ENCODE data around the gene FHAD1. TPM values are rescaled to one million over a fixed set of nuclear protein-coding genes. Genes with fewer than 3 reads are reported as not detected.
A peak's percentile ranks its signal among the peaks of the same experiment; 100 is the strongest.

Gene FHAD1
- total and polyA plus RNA-seq, 9 of the 15 experiments (the other 6 are each of a cell fraction or from before 2014, with no cell fraction given): 0.32 to 2.1 (median 1.5) TPM; not detected in 1

DNA sequence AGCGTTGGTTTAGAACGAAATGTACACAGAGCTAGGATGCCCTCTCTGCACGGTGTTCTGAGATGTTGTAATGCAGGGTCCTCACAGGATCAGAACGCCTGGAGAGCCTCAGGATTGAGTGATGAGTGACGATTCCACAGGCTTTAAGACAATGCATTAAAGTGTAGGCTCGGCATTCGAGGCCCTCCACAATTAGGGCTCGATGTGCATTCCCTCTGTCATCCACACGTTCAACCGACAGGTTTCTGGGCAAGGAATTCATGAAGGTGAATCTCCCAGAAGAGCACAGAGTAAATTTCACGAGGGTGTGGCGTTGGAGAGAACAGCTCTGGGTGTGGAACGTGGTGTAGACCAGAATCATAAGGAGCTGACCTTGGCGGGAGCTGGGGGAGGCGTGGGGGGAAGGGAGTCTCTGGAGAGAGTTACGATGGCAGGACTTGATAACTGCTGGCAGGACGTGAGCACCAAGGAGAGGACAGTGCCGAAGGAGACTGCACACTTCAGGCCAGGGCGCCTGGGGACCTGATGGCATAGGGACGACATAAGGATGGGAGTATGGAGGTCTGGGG is 111.6 kb downstream of the FHAD1 start (continued):
- TF ChIP-seq, protein P1, sequence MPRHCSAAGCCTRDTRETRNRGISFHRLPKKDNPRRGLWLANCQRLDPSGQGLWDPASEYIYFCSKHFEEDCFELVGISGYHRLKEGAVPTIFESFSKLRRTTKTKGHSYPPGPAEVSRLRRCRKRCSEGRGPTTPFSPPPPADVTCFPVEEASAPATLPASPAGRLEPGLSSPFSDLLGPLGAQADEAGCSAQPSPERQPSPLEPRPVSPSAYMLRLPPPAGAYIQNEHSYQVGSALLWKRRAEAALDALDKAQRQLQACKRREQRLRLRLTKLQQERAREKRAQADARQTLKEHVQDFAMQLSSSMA (CRISPR knock-in tag; IDR thresholded peaks at IDR 0.05): no peak
- TF ChIP-seq IFI16 (CRISPR knock-in tag; IDR thresholded peaks at IDR 0.05) (no peak), THRAP3 (IDR thresholded peaks at IDR 0.05; ENCODE audit: borderline replicate concordance) (no peak), NEUROD1 (IDR thresholded peaks at IDR 0.05; ENCODE audit: borderline replicate concordance, low read depth, low read length, partially characterized antibody) (peak; percentile 31), SNRNP70 (optimal IDR thresholded peaks at IDR 0.05; ENCODE audit: low read depth, low read length) (no peak), BCOR (IDR thresholded peaks at IDR 0.05) (peak; percentile 55; the same call in 1 of the 2 replicates), ZFPM2 (CRISPR knock-in tag; IDR thresholded peaks at IDR 0.05) (no peak), KLF13 (tag; IDR thresholded peaks at IDR 0.05; ENCODE audit: borderline replicate concordance, low read depth) (no peak), ETV1 (tag; conservative IDR thresholded peaks at IDR 0.05; ENCODE audit: low read depth) (no peak), NFE2 (IDR thresholded peaks at IDR 0.05; ENCODE audit: low read depth) (no peak), E2F3 (CRISPR knock-in tag; IDR thresholded peaks at IDR 0.05) (peak; percentile 75), ZFP1 (CRISPR knock-in tag; IDR thresholded peaks at IDR 0.05) (no peak), SRSF3 (IDR thresholded peaks at IDR 0.05; ENCODE audit: insufficient read depth, low read length) (no peak), RBM25 (IDR thresholded peaks at IDR 0.05; ENCODE audit: low read depth, low read length, severe bottlenecking) (peak; percentile 8)
- TF ChIP-seq, protein P2, sequence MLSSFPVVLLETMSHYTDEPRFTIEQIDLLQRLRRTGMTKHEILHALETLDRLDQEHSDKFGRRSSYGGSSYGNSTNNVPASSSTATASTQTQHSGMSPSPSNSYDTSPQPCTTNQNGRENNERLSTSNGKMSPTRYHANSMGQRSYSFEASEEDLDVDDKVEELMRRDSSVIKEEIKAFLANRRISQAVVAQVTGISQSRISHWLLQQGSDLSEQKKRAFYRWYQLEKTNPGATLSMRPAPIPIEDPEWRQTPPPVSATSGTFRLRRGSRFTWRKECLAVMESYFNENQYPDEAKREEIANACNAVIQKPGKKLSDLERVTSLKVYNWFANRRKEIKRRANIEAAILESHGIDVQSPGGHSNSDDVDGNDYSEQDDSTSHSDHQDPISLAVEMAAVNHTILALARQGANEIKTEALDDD (IDR thresholded peaks at IDR 0.05): no peak
- TF ChIP-seq, protein P3, sequence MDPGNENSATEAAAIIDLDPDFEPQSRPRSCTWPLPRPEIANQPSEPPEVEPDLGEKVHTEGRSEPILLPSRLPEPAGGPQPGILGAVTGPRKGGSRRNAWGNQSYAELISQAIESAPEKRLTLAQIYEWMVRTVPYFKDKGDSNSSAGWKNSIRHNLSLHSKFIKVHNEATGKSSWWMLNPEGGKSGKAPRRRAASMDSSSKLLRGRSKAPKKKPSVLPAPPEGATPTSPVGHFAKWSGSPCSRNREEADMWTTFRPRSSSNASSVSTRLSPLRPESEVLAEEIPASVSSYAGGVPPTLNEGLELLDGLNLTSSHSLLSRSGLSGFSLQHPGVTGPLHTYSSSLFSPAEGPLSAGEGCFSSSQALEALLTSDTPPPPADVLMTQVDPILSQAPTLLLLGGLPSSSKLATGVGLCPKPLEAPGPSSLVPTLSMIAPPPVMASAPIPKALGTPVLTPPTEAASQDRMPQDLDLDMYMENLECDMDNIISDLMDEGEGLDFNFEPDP (CRISPR knock-in tag; IDR thresholded peaks at IDR 0.05): no peak
- TF ChIP-seq, protein P4, sequence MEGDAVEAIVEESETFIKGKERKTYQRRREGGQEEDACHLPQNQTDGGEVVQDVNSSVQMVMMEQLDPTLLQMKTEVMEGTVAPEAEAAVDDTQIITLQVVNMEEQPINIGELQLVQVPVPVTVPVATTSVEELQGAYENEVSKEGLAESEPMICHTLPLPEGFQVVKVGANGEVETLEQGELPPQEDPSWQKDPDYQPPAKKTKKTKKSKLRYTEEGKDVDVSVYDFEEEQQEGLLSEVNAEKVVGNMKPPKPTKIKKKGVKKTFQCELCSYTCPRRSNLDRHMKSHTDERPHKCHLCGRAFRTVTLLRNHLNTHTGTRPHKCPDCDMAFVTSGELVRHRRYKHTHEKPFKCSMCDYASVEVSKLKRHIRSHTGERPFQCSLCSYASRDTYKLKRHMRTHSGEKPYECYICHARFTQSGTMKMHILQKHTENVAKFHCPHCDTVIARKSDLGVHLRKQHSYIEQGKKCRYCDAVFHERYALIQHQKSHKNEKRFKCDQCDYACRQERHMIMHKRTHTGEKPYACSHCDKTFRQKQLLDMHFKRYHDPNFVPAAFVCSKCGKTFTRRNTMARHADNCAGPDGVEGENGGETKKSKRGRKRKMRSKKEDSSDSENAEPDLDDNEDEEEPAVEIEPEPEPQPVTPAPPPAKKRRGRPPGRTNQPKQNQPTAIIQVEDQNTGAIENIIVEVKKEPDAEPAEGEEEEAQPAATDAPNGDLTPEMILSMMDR (IDR thresholded peaks at IDR 0.05 in 2 of 3, conservative IDR thresholded peaks at IDR 0.05 in 1 of 3; ENCODE audit: insufficient read depth in 2 of 3, low read depth in 1 of 3, low read length in 3 of 3): no peak
- TF ChIP-seq, protein P5, sequence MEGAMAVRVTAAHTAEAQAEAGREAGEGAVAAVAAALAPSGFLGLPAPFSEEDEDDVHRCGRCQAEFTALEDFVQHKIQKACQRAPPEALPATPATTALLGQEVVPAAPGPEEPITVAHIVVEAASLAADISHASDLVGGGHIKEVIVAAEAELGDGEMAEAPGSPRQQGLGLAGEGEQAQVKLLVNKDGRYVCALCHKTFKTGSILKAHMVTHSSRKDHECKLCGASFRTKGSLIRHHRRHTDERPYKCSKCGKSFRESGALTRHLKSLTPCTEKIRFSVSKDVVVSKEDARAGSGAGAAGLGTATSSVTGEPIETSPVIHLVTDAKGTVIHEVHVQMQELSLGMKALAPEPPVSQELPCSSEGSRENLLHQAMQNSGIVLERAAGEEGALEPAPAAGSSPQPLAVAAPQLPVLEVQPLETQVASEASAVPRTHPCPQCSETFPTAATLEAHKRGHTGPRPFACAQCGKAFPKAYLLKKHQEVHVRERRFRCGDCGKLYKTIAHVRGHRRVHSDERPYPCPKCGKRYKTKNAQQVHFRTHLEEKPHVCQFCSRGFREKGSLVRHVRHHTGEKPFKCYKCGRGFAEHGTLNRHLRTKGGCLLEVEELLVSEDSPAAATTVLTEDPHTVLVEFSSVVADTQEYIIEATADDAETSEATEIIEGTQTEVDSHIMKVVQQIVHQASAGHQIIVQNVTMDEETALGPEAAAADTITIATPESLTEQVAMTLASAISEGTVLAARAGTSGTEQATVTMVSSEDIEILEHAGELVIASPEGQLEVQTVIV (CRISPR knock-in tag; IDR thresholded peaks at IDR 0.05; ENCODE audit: borderline replicate concordance): no peak

Measured in K562 (cell line).